NT2/D1 (cell line): ENCODE measurements around the gene P2RX1.

Experiments
- YY1 ChIP-seq: IDR thresholded peaks from 2 replicates; pipeline ENCODE4 v1.6.1; 2011; ENCODE audit not compliant: insufficient read length, insufficient read depth
- ZNF274 ChIP-seq: IDR thresholded peaks from 2 replicates; pipeline ENCODE4 v1.6.1; 2011; ENCODE audit warnings: mild to moderate bottlenecking, low read depth, low read length

DNA sequence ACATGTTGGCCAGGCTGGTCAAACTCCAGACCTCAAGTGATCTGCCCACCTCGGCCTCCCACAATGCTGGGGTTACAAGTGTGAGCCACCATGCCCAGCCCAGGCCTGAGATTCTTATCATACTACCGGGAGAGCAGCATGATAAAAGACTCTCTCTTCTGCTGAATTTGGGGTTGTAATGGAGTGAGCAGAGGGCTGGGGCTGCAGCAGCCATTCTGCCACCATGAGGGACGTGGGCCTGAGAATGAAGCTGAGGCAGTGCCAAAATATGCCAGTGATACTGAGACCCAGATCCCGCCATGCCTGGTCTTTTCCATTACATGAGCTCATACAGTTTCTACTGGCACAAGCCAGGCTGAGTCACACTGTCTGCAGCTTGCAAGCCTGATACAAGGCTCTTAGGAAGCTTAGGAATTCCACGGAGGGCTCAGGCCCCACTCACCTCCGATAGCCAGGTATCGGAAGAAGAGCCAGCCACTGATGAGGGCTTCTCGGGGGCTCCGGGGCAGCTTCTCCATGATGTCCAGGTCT, 19.6 kb upstream of the P2RX1 start:
- TF ChIP-seq YY1 (no peak), ZNF274 (no peak)
